ENCODE measurements around the gene ARRDC2. TPM values are rescaled to one million over a fixed set of nuclear protein-coding genes. Genes with fewer than 3 reads are reported as not detected.

Gene ARRDC2
- total RNA-seq, 1 donor from 2014 or later = 54.5 TPM

DNA sequence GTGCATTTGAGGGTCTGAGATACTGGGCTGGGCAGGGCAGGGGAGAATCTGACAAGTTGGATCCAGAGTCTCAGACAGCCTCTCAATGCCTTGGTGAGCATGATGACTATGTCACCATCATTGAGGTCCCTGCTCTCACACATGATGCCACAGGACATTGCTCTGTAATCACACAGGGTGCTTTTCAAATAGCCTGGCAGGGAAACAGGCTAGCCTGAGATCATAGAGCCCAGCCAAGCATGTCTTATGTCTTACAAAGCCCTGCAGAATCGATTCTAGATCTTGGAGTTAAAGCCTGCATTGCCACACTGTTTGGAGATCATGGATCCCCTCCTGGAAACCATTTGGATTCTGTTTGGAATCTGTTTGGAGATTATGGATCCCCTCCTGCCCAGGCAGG lies 35.7 kb upstream of the ARRDC2 start:
- Histone ChIP-seq H3K9me3 (no peaks in the 10 kb centered on the region), H3K27me3 (no peaks in the 10 kb centered on the region), H3K36me3 (no peaks in the 10 kb centered on the region), H3K27ac (no peak overlapping the region), H3K4me3 (no peak overlapping the region), H3K4me1 (no peaks in the 10 kb centered on the region)
- TF ChIP-seq POLR2AphosphoS5 (IDR thresholded peaks at IDR 0.05; ENCODE audit: insufficient read depth in 1 of 2, low read depth in 1 of 2) (no peak), CTCF (IDR thresholded peaks at IDR 0.05) (no peak), POLR2A (IDR thresholded peaks at IDR 0.05) (no peak)
- DNase-seq (ENCODE audit: extremely low spot score in 2 of 2) = no peak
- intact Hi-C loops (cut with DNase I) = no loop called here

- H3K9me3 ChIP-seq = no peaks in the 10 kb centered on the region
- no peak overlapping the region for H3K4me3 ChIP-seq
- no peak for DNase-seq (ENCODE audit: extremely low spot score in 2 of 2)
- H3K27me3 ChIP-seq = no peaks in the 10 kb centered on the region
- intact Hi-C loops (cut with DNase I) = no loop called here
- H3K36me3 ChIP-seq = no peaks in the 10 kb centered on the region
- no peaks in the 10 kb centered on the region for H3K4me1 ChIP-seq
- H3K27ac ChIP-seq = no peak overlapping the region
- TF ChIP-seq CTCF (IDR thresholded peaks at IDR 0.05) (no peak), POLR2AphosphoS5 (IDR thresholded peaks at IDR 0.05; ENCODE audit: insufficient read depth in 1 of 2, low read depth in 1 of 2) (no peak), POLR2A (IDR thresholded peaks at IDR 0.05) (no peak)
Observed at GRCh38 chr19:17973759-17974158, 34.2 kb upstream of the ARRDC2 start.

- Histone ChIP-seq H3K27ac (no peak overlapping the region), H3K36me3 (no peaks in the 10 kb centered on the region), H3K4me1 (no peaks in the 10 kb centered on the region), H3K4me3 (no peak overlapping the region), H3K9me3 (no peaks in the 10 kb centered on the region), H3K27me3 (no peaks in the 10 kb centered on the region)
- no peak for DNase-seq (ENCODE audit: extremely low spot score in 2 of 2)
- no peak for TF ChIP-seq CTCF (IDR thresholded peaks at IDR 0.05)
- no peak for TF ChIP-seq POLR2AphosphoS5 (IDR thresholded peaks at IDR 0.05; ENCODE audit: insufficient read depth in 1 of 2, low read depth in 1 of 2)
- no peak for TF ChIP-seq POLR2A (IDR thresholded peaks at IDR 0.05)
- intact Hi-C loops (cut with DNase I) = no loop called here
Observed at GRCh38 chr19:17974551-17974950, 33.4 kb upstream of the ARRDC2 start.

DNA sequence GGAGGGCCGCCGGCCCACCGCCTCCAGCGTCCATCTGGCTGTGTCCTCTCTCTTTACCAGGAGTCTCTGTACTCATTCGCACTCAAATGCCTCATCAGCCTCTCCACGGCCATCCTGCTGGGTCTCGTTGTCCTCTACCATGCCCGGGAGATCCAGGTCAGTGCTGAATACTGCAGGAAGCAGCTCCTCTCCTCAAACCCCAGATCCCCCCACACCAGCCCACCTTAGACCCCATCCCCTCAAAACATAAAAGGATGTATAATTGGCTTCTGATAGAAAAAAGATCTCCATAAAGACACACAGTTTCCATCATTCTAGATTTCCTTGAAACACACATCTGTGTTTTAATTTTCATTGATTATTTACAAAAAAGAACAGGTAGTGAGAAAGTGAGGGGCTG lies 32.9 kb upstream of the ARRDC2 start:
- intact Hi-C loops (cut with DNase I) = no loop called here
- no peak for DNase-seq (ENCODE audit: extremely low spot score in 2 of 2)
- TF ChIP-seq POLR2AphosphoS5 (IDR thresholded peaks at IDR 0.05; ENCODE audit: insufficient read depth in 1 of 2, low read depth in 1 of 2) (no peak), POLR2A (IDR thresholded peaks at IDR 0.05) (no peak), CTCF (IDR thresholded peaks at IDR 0.05) (no peak)

DNA sequence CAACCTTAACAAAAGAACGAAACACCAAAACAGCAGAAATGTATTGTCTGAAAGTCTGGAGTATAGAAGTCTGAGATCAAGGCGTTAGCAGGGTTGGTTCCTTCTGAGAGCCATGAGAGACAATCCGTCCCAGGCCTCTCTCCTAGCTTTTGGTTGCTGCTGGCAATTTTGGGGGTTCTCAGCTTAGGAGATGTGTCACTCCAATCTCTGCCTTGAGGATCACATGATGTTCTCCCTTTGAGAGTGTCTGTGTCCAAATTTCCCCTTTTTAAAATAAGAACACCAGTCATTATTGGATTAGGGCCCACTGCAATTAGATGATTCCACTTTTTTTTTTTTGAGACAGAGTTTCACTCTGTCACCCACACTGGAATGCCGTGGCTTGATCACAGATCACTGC lies 30.9 kb upstream of the ARRDC2 start:
- no peak overlapping the region for H3K4me3 ChIP-seq
- no peak overlapping the region for H3K27ac ChIP-seq
- intact Hi-C loops (cut with DNase I) = no loop called here
- no peak for DNase-seq (ENCODE audit: extremely low spot score in 2 of 2)
- no peaks in the 10 kb centered on the region for H3K36me3 ChIP-seq
- no peaks in the 10 kb centered on the region for H3K9me3 ChIP-seq
- no peaks in the 10 kb centered on the region for H3K27me3 ChIP-seq
- H3K4me1 ChIP-seq = no peaks in the 10 kb centered on the region
- TF ChIP-seq POLR2A (IDR thresholded peaks at IDR 0.05) = no peak
- no peak for TF ChIP-seq POLR2AphosphoS5 (IDR thresholded peaks at IDR 0.05; ENCODE audit: insufficient read depth in 1 of 2, low read depth in 1 of 2)
- no peak for TF ChIP-seq CTCF (IDR thresholded peaks at IDR 0.05)

More for the DNA sequence above, 32.9 kb upstream of the ARRDC2 start:
- no peaks in the 10 kb centered on the region for H3K4me1 ChIP-seq
- no peaks in the 10 kb centered on the region for H3K27me3 ChIP-seq
- no peak overlapping the region for H3K27ac ChIP-seq
- no peaks in the 10 kb centered on the region for H3K36me3 ChIP-seq
- no peak overlapping the region for H3K4me3 ChIP-seq
- H3K9me3 ChIP-seq = no peaks in the 10 kb centered on the region

Data from vagina (tissue), 2 donors.